Coronary artery (tissue), 2 donors: ENCODE measurements around the gene PDHX.

ENCODE experiments used
- DNase-seq: peaks from one replicate; pipeline ENCODE4 v3.0.0-alpha.2; 2017; ENCODE audit warnings: low spot score
- H3K27ac ChIP-seq, 2 donors: fragments of 200-600 bp; sonication (generic); one replicate each; pipeline ENCODE4 v1.5.1; 2016 to 2019
- H3K4me3 ChIP-seq: fragments of 200-600 bp; sonication (generic); 2 replicates; pipeline ENCODE4 v1.5.1; 2016; ENCODE audit warnings: mild to moderate bottlenecking, moderate library complexity
- CTCF ChIP-seq: fragments of 200-600 bp; sonication (generic); IDR thresholded peaks from one replicate; pipeline ENCODE4 v1.5.1; 2019; ENCODE audit warnings: antibody characterized with exemption

The PDHX gene

GRCh38 chr11:34988294-34989255 lies 72.2 kb downstream of the PDHX start:
- no peak overlapping the region for H3K27ac ChIP-seq
- no peak for DNase-seq
- no peak overlapping the region for H3K4me3 ChIP-seq
- no peak for TF ChIP-seq CTCF

- Histone ChIP-seq H3K27ac (no peak overlapping the region), H3K4me3 (no peak overlapping the region)
- TF ChIP-seq CTCF, result no peak
- no peak for DNase-seq
Measured at GRCh38 chr11:34990916-34991315, 74.5 kb downstream of the PDHX start.

- no peak for TF ChIP-seq CTCF
- Histone ChIP-seq H3K4me3 (no peak overlapping the region), H3K27ac (no peak overlapping the region)
- DNase-seq, result no peak
Measured at GRCh38 chr11:34994854-34995253, 78.4 kb downstream of the PDHX start.

- Histone ChIP-seq H3K27ac (no peak overlapping the region), H3K4me3 (no peak overlapping the region)
- DNase-seq, result no peak
- no peak for TF ChIP-seq CTCF
Measured at GRCh38 chr11:34996958-34997357, 80.5 kb downstream of the PDHX start.

- H3K27ac ChIP-seq, result no peak overlapping the region
- peak; percentile 36 for TF ChIP-seq CTCF
- DNase-seq, result no peak
Measured at GRCh38 chr11:34997952-34998528, 81.6 kb downstream of the PDHX start.

GRCh38 chr11:34999453-34999852 lies 83.0 kb downstream of the PDHX start:
- H3K4me3 ChIP-seq, result no peak overlapping the region
- TF ChIP-seq CTCF, result no peak
- DNase-seq, result no peak
- H3K27ac ChIP-seq, result no peak overlapping the region

More at GRCh38 chr11:34997952-34998528, 81.6 kb downstream of the PDHX start:
- no peak overlapping the region for H3K4me3 ChIP-seq
